Osteoblast (primary cell): Measurements from ENCODE around the gene LRP5. TPM values are rescaled to one million over a fixed set of nuclear protein-coding genes. Genes with fewer than 3 reads are reported as not detected.

ENCODE experiments used
- DNase-seq: peaks from one replicate; pipeline ENCODE4 v3.0.0; 2011; ENCODE audit warnings: low spot score, mixed read lengths; ENCODE audit not compliant: insufficient read length; ENCODE audit errors: missing footprints
- H2AFZ ChIP-seq: 2 replicates; pipeline ENCODE4 v1.6.0; 2011; ENCODE audit warnings: mild to moderate bottlenecking, low read length
- H3K27ac ChIP-seq: 2 replicates; pipeline ENCODE4 v1.5.1; 2011; ENCODE audit warnings: mild to moderate bottlenecking, low read depth, low read length, moderate library complexity
- H3K27me3 ChIP-seq: 2 replicates; pipeline ENCODE4 v1.6.0; 2012; ENCODE audit warnings: mild to moderate bottlenecking, control low read depth, inconsistent platforms, low read length, moderate library complexity; ENCODE audit not compliant: insufficient read depth
- H3K36me3 ChIP-seq: 2 replicates; pipeline ENCODE4 v1.5.1; 2011; ENCODE audit warnings: mild to moderate bottlenecking, low read length, control low read depth, moderate library complexity; ENCODE audit not compliant: insufficient read depth
- H3K4me1 ChIP-seq: 2 replicates; pipeline ENCODE4 v1.5.1; 2011; ENCODE audit warnings: mild to moderate bottlenecking, low read length, control low read depth, moderate library complexity; ENCODE audit not compliant: insufficient read depth
- H3K4me2 ChIP-seq: 2 replicates; pipeline ENCODE4 v1.6.0; 2011; ENCODE audit warnings: mild to moderate bottlenecking, low read length; ENCODE audit not compliant: insufficient read depth
- H3K4me3 ChIP-seq: fragments of 200-600 bp; sonication (generic); 3 replicates; pipeline ENCODE4 v1.5.1; 2012; ENCODE audit warnings: mild to moderate bottlenecking, low read length, inconsistent platforms; ENCODE audit not compliant: insufficient read depth
- H3K79me2 ChIP-seq: 2 replicates; pipeline ENCODE4 v1.6.0; 2012; ENCODE audit warnings: mild to moderate bottlenecking, low read length, control low read depth, inconsistent platforms; ENCODE audit not compliant: insufficient read depth
- H3K9me3 ChIP-seq: 2 replicates; pipeline ENCODE4 v1.5.1; 2011; ENCODE audit warnings: low read depth, low read length, control low read depth
- H4K20me1 ChIP-seq: 2 replicates; pipeline ENCODE4 v1.6.0; 2012; ENCODE audit warnings: mild to moderate bottlenecking, low read length, control low read depth; ENCODE audit not compliant: insufficient read depth
- CTCF ChIP-seq: IDR thresholded peaks from 2 replicates; pipeline ENCODE4 v1.5.1; 2011; ENCODE audit warnings: mild to moderate bottlenecking, low read depth, low read length, moderate library complexity; ENCODE audit errors: extremely low read depth
- total RNA-seq: library from RNA; depleted of rRNA; stranded (reverse); fragments of >200 nt; gene quantifications from 2 replicates; pipeline ENCODE4 v1.2.3, GENCODE V29; 2012

LRP5 gene
- total RNA-seq, 1 donor = 16.3 TPM

GRCh38 chr11:68409748-68410344 is 97.5 kb downstream of the LRP5 start:
- no peaks in the 10 kb centered on the region for H3K4me1 ChIP-seq
- no peak for TF ChIP-seq CTCF
- no peaks in the 10 kb centered on the region for H3K9me3 ChIP-seq
- H3K36me3 ChIP-seq = peaks cover 18% of the 10 kb centered on the region
- no peaks in the 10 kb centered on the region for H4K20me1 ChIP-seq
- H3K79me2 ChIP-seq = no peaks in the 10 kb centered on the region
- no peak overlapping the region for H3K4me2 ChIP-seq
- no peak overlapping the region for H3K27ac ChIP-seq
- peak; percentile 36 for DNase-seq
- no peaks in the 10 kb centered on the region for H3K27me3 ChIP-seq
- H3K4me3 ChIP-seq = no peak overlapping the region
- no peak overlapping the region for H2AFZ ChIP-seq

GRCh38 chr11:68411501-68411991 is 99.2 kb downstream of the LRP5 start:
- no peak overlapping the region for H3K4me3 ChIP-seq
- H3K79me2 ChIP-seq = no peaks in the 10 kb centered on the region
- no peak overlapping the region for H3K4me2 ChIP-seq
- no peaks in the 10 kb centered on the region for H3K9me3 ChIP-seq
- no peak overlapping the region for H3K27ac ChIP-seq
- TF ChIP-seq CTCF = no peak
- H3K27me3 ChIP-seq = no peaks in the 10 kb centered on the region
- no peak overlapping the region for H2AFZ ChIP-seq
- H3K36me3 ChIP-seq = peaks cover 21% of the 10 kb centered on the region
- no peaks in the 10 kb centered on the region for H4K20me1 ChIP-seq
- peak; percentile 69 for DNase-seq
- no peaks in the 10 kb centered on the region for H3K4me1 ChIP-seq

GRCh38 chr11:68412593-68413475 is 100.4 kb downstream of the LRP5 start:
- no peak overlapping the region for H3K4me3 ChIP-seq
- H3K4me2 ChIP-seq = no peak overlapping the region
- TF ChIP-seq CTCF = no peak
- H2AFZ ChIP-seq = no peak overlapping the region
- no peaks in the 10 kb centered on the region for H3K27me3 ChIP-seq
- H3K36me3 ChIP-seq = peaks cover 26% of the 10 kb centered on the region
- DNase-seq = peak; percentile 68
- H3K27ac ChIP-seq = no peak overlapping the region
- no peaks in the 10 kb centered on the region for H3K9me3 ChIP-seq
- H3K4me1 ChIP-seq = no peaks in the 10 kb centered on the region
- H4K20me1 ChIP-seq = no peaks in the 10 kb centered on the region
- H3K79me2 ChIP-seq = no peaks in the 10 kb centered on the region

- H3K27me3 ChIP-seq = no peaks in the 10 kb centered on the region
- no peak overlapping the region for H3K27ac ChIP-seq
- no peak overlapping the region for H2AFZ ChIP-seq
- no peaks in the 10 kb centered on the region for H3K4me1 ChIP-seq
- H3K4me3 ChIP-seq = no peak overlapping the region
- no peak overlapping the region for H3K4me2 ChIP-seq
- H3K36me3 ChIP-seq = peaks cover 26% of the 10 kb centered on the region
- H3K79me2 ChIP-seq = no peaks in the 10 kb centered on the region
- H4K20me1 ChIP-seq = no peaks in the 10 kb centered on the region
- no peaks in the 10 kb centered on the region for H3K9me3 ChIP-seq
- peak; percentile 75 for DNase-seq
- no peak for TF ChIP-seq CTCF
Measured at GRCh38 chr11:68413591-68413999, 101.2 kb downstream of the LRP5 start.
